A673 (cell line): ENCODE measurements around the gene MOSPD3. TPM values are rescaled to one million over a fixed set of nuclear protein-coding genes. Genes with fewer than 3 reads are reported as not detected.
"Not testable (repeated sequence)": the region's sequence is repeated elsewhere in the genome, so short reads cannot be mapped to it uniquely, and the experiment has no call there.

ENCODE experiments used
- Bru-seq: library from RNA; stranded (reverse); fragments of 400-500 nt; gene quantifications from one replicate; lab custom pipeline; 2021; lab: Mats Ljungman, UMichigan
- BruChase-seq, 2 experiments: library from RNA; stranded (reverse); fragments of 400-500 nt; gene quantifications; one replicate each; lab custom pipeline; 2021; lab: Mats Ljungman, UMichigan
- BruUV-seq: library from RNA; stranded (reverse); fragments of 400-500 nt; replicated peaks from 2 replicates; lab custom pipeline; 2021; lab: Mats Ljungman, UMichigan
- CTCF ChIA-PET: fragments of 300-600 bp; sonication (Branson Sonifier 250); formaldehyde crosslinking; loops from one replicate; lab custom pipeline; 2022; ENCODE audit warnings: antibody characterized with exemption; lab: Charles Lee
- POLR2A ChIA-PET: fragments of 300-600 bp; sonication (Branson Sonifier 250); formaldehyde crosslinking; loops from one replicate; lab custom pipeline; 2022; ENCODE audit warnings: antibody characterized with exemption; ENCODE audit not compliant: low non-redundant PET; lab: Charles Lee
- DNase-seq: peaks from one replicate; pipeline ENCODE4 v3.0.0-alpha.2; 2015; ENCODE audit warnings: low spot score
- H3K27ac ChIP-seq: fragments of 200-600 bp; sonication (generic); 2 replicates; pipeline ENCODE4 v1.5.1; 2016; ENCODE audit warnings: mixed run types, low read depth, mild to moderate bottlenecking, mixed read lengths, antibody characterized with exemption, low read length; ENCODE audit not compliant: poor library complexity, severe bottlenecking
- H3K27me3 ChIP-seq: fragments of 200-600 bp; sonication (generic); replicated peaks from 2 replicates; pipeline ENCODE4 v1.6.1; 2017; ENCODE audit warnings: mixed run types, low read depth, mild to moderate bottlenecking, mixed read lengths, antibody characterized with exemption, low read length; ENCODE audit not compliant: insufficient read depth, poor library complexity
- H3K36me3 ChIP-seq: fragments of 200-600 bp; sonication (generic); 2 replicates; pipeline ENCODE4 v1.6.1; 2016; ENCODE audit warnings: mixed run types, mild to moderate bottlenecking, mixed read lengths, antibody characterized with exemption, low read length; ENCODE audit not compliant: insufficient read depth, poor library complexity, severe bottlenecking
- H3K4me1 ChIP-seq: fragments of 200-600 bp; sonication (generic); 2 replicates; pipeline ENCODE4 v1.6.1; 2017; ENCODE audit warnings: mixed run types, mild to moderate bottlenecking, mixed read lengths, antibody characterized with exemption, low read length; ENCODE audit not compliant: insufficient read depth, poor library complexity, severe bottlenecking
- H3K4me3 ChIP-seq: fragments of 200-600 bp; sonication (generic); 2 replicates; pipeline ENCODE4 v1.5.1; 2016; ENCODE audit warnings: low read depth, mixed run types, mild to moderate bottlenecking, mixed read lengths, low read length; ENCODE audit not compliant: poor library complexity, severe bottlenecking
- H3K9me3 ChIP-seq: fragments of 200-600 bp; sonication (generic); 2 replicates; pipeline ENCODE4 v1.6.1; 2016; ENCODE audit warnings: mixed run types, low read depth, mild to moderate bottlenecking, mixed read lengths, antibody characterized with exemption, low read length; ENCODE audit not compliant: poor library complexity, severe bottlenecking
- CTCF ChIP-seq: fragments of 300-800, 200-600 bp; sonication (generic); conservative IDR thresholded peaks from 2 replicates; pipeline ENCODE4 v1.5.1; 2017; ENCODE audit warnings: low read depth, mild to moderate bottlenecking, antibody characterized with exemption, low read length, moderate library complexity, mixed read lengths
- EZH2 ChIP-seq: fragments of 200-600 bp; sonication (generic); IDR thresholded peaks from 2 replicates; pipeline ENCODE4 v1.6.1; 2017; ENCODE audit warnings: borderline replicate concordance, low read depth, mild to moderate bottlenecking, mixed read lengths, antibody characterized with exemption, low read length; ENCODE audit not compliant: poor library complexity, severe bottlenecking
- intact Hi-C: fragments of 100-400 bp; cut with micrococcal nuclease; formaldehyde crosslinking; loops from one replicate; pipeline ENCODE4 v1.10.0; 2022; ENCODE audit not compliant: unreplicated experiment
- long read RNA-seq: library from polyadenylated mRNA; stranded (forward); transcript quantifications from one replicate; pipeline ENCODE4 v2.0.0, GENCODE V29; 2022
- total RNA-seq: library from RNA; stranded (reverse); gene quantifications from 2 replicates; pipeline ENCODE4 v1.2.3, GENCODE V29; 2021

Gene MOSPD3
- total RNA-seq (17.3 and 24.8 TPM in 2 replicates), Bru-seq, nascent RNA (percentile 51 among the genes with signal in this experiment), BruChase-seq, experiment 1, labeled RNA remaining after a 2-hour chase (percentile 52 among the genes with signal in this experiment), BruChase-seq, experiment 2, labeled RNA remaining after a 6-hour chase (percentile 64 among the genes with signal in this experiment)
- long read RNA-seq, transcript MOSPD3-203 (5 exons, 1,191 nt): major isoform, 30 of 48 reads
- long read RNA-seq, transcript MOSPD3-201 (6 exons, 1,053 nt): minor isoform, 7 of 48 reads
- long read RNA-seq, partial matches to known transcripts: 4 of 48 reads
- long read RNA-seq, other reads (novel, unspliced or antisense): 5 of 48 reads

- H3K4me3 ChIP-seq: peak within 1 kb of the TSS; percentile 56
- ChIA-PET POLR2A (interaction anchor here (0.5 to 0.6 kb wide), 2 partner anchors 263 to 489 kb away, joined by 3 to 4 read pairs; partner anchors contain the start of gene SRRT), CTCF (interaction anchor here (0.5 to 1.0 kb wide), 4 partner anchors 22 to 93 kb away, joined by 3 to 8 read pairs (median 4); no protein-coding TSS in a partner anchor)
- intact Hi-C loops: no loop called here
- DNase-seq: peak; percentile 100
- H3K9me3 ChIP-seq: no peaks in the 10 kb centered on the region
- H3K27me3 ChIP-seq: no peaks in the 10 kb centered on the region
- TF ChIP-seq EZH2 (no peak), CTCF (no peak)
- peak within 1 kb of the TSS; percentile 91 for H3K27ac ChIP-seq
- BruUV-seq: no TSS peak
- peaks cover 3% of the 10 kb centered on the region for H3K36me3 ChIP-seq
- peaks cover 7% of the 10 kb centered on the region for H3K4me1 ChIP-seq
These were observed at the start of gene MOSPD3 for GRCh38 chr7:100611983-100612729. Gene MOSPD3 (plus strand): TSS chr7:100612540. CDS start chr7:100612792, 252 bp downstream.

GRCh38 chr7:100563100-100563564 lies 49.2 kb upstream of the MOSPD3 start:
- Histone ChIP-seq H3K36me3 (no peaks in the 10 kb centered on the region), H3K9me3 (no peaks in the 10 kb centered on the region), H3K27me3 (no peaks in the 10 kb centered on the region), H3K4me1 (no peaks in the 10 kb centered on the region), H3K27ac (no peak overlapping the region), H3K4me3 (no peak overlapping the region)
- CTCF ChIA-PET: interaction anchor here (0.6 to 1.5 kb wide), 2 partner anchors 51 to 97 kb away, joined by 3 to 4 read pairs; no protein-coding TSS in a partner anchor
- no peak for TF ChIP-seq CTCF
- TF ChIP-seq EZH2: no peak
- no TSS peak for BruUV-seq
- intact Hi-C loops: loop anchor here (5.0 kb wide), 1 partner anchor 129 kb away; the partner anchor contains the start of gene GIGYF1
- POLR2A ChIA-PET: no interaction called here
- no peak for DNase-seq

- no peak overlapping the region for H3K27ac ChIP-seq
- peak; percentile 80 for DNase-seq
- H3K4me3 ChIP-seq: no peak overlapping the region
- POLR2A ChIA-PET: no interaction called here
- H3K36me3 ChIP-seq: no peaks in the 10 kb centered on the region
- CTCF ChIA-PET: interaction anchor here (0.6 to 1.5 kb wide), 6 partner anchors 9 to 182 kb away, joined by 3 to 5 read pairs (median 4); partner anchors contain the start of gene NYAP1
- no peaks in the 10 kb centered on the region for H3K9me3 ChIP-seq
- no peaks in the 10 kb centered on the region for H3K27me3 ChIP-seq
- intact Hi-C loops: loop anchor here (5.0 kb wide), 1 partner anchor 128 kb away; the partner anchor contains the start of gene GIGYF1
- no TSS peak for BruUV-seq
- TF ChIP-seq EZH2 (no peak), CTCF (peak; percentile 95)
- H3K4me1 ChIP-seq: no peaks in the 10 kb centered on the region
These were observed 48.4 kb upstream of the MOSPD3 start for GRCh38 chr7:100563809-100564400.

GRCh38 chr7:100564405-100564804 lies 47.9 kb upstream of the MOSPD3 start:
- POLR2A ChIA-PET, H3K9me3 ChIP-seq, H3K36me3 ChIP-seq, H3K27me3 ChIP-seq, H3K4me1 ChIP-seq, BruUV-seq, H3K27ac ChIP-seq, DNase-seq, H3K4me3 ChIP-seq: not testable (repeated sequence)
- CTCF ChIA-PET: interaction anchor here (0.7 to 1.5 kb wide), 5 partner anchors 9 to 181 kb away, joined by 3 to 5 read pairs (median 4); partner anchors contain the start of gene NYAP1
- intact Hi-C loops: loop anchor here (5.0 kb wide), 1 partner anchor 128 kb away; the partner anchor contains the start of gene GIGYF1
